Thoracic aorta (tissue), 2 donors: ENCODE data around the gene ACTBL2. TPM values are rescaled to one million over a fixed set of nuclear protein-coding genes. Genes with fewer than 3 reads are reported as not detected.
"Not testable (repeated sequence)": the region's sequence is repeated elsewhere in the genome, so short reads cannot be mapped to it uniquely, and the experiment has no call there.

Experiments
- ATAC-seq: fragments of 150-250 bp; one replicate; pipeline ENCODE4 v1.8.0; 2017; ENCODE audit warnings: low read depth; ENCODE audit not compliant: insufficient number of reproducible peaks, low FRiP score
- DNase-seq: peaks from one replicate; pipeline ENCODE4 v3.0.0-alpha.2; 2020; ENCODE audit warnings: low spot score
- H3K27ac ChIP-seq, 2 donors: fragments of 200-600 bp; sonication (generic); 1 replicate in 1 of 2; 2 replicates in 1 of 2; pipeline ENCODE4 v1.5.1; 2016; ENCODE audit warnings: mild to moderate bottlenecking in 2 of 2, moderate library complexity in 2 of 2
- H3K27me3 ChIP-seq: fragments of 200-600 bp; sonication (generic); replicated peaks from 2 replicates; pipeline ENCODE4 v1.6.0; 2016; ENCODE audit warnings: mild to moderate bottlenecking; ENCODE audit not compliant: insufficient read depth
- H3K36me3 ChIP-seq: fragments of 200-600 bp; sonication (generic); one replicate; pipeline ENCODE4 v1.5.1; 2016
- H3K4me1 ChIP-seq, 2 donors: fragments of 200-600 bp; sonication (generic); 1 replicate in 1 of 2; 2 replicates in 1 of 2; pipeline versions ENCODE4 v1.5.1 to v1.6.0; 2016; ENCODE audit warnings: low read depth in 2 of 2, mild to moderate bottlenecking in 1 of 2; ENCODE audit not compliant: control insufficient read depth in 1 of 2
- H3K4me3 ChIP-seq: fragments of 200-600 bp; sonication (generic); 2 replicates; pipeline ENCODE4 v1.5.1; 2016; ENCODE audit warnings: mild to moderate bottlenecking
- H3K9me3 ChIP-seq: fragments of 200-600 bp; sonication (generic); 2 replicates; pipeline ENCODE4 v1.5.1; 2016
- total RNA-seq, 2 donors: library from RNA; depleted of rRNA; stranded (reverse); fragments of >200 nt; gene quantifications; one replicate each; pipeline versions ENCODE4 v1.1.0 to v1.2.3, GENCODE V29; 2016
- TF ChIP-seq, protein P1 (sequence below): fragments of 200-600 bp; sonication (generic); IDR thresholded peaks from one replicate; pipeline ENCODE4 v1.5.1; 2019; ENCODE audit warnings: antibody characterized with exemption

The ACTBL2 gene
- total RNA-seq, 2 donors from 2014 or later = not detected

DNA sequence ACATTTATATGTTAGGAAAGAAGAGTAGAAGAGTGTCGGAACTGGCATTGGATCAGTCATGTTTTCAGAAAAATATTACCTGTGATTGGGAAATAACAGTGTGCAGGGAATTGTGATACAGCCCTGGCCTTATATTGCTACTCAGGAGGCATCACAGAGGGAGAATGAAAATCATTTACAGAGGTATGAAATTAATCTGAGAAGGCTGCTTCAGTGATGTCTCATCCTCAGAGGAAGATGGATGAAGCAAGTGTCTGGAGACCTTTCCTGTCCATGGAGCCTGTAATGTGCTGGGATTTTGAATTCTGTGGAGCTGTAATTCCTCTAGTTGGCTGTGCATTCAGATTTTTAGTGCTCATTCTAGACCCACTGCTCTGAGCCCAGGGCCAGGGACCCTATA is 3.8 kb downstream of the ACTBL2 start:
- no peak for ATAC-seq
- H3K27me3 ChIP-seq = no peaks in the 10 kb centered on the region
- no peaks in the 10 kb centered on the region for H3K9me3 ChIP-seq
- no peaks in the 10 kb centered on the region for H3K36me3 ChIP-seq
- TF ChIP-seq, protein P1, sequence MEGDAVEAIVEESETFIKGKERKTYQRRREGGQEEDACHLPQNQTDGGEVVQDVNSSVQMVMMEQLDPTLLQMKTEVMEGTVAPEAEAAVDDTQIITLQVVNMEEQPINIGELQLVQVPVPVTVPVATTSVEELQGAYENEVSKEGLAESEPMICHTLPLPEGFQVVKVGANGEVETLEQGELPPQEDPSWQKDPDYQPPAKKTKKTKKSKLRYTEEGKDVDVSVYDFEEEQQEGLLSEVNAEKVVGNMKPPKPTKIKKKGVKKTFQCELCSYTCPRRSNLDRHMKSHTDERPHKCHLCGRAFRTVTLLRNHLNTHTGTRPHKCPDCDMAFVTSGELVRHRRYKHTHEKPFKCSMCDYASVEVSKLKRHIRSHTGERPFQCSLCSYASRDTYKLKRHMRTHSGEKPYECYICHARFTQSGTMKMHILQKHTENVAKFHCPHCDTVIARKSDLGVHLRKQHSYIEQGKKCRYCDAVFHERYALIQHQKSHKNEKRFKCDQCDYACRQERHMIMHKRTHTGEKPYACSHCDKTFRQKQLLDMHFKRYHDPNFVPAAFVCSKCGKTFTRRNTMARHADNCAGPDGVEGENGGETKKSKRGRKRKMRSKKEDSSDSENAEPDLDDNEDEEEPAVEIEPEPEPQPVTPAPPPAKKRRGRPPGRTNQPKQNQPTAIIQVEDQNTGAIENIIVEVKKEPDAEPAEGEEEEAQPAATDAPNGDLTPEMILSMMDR = no peak
- no peak for DNase-seq
- H3K4me3 ChIP-seq = no peak overlapping the region
- H3K27ac ChIP-seq = no peak overlapping the region
- no peaks in the 10 kb centered on the region for H3K4me1 ChIP-seq

DNA sequence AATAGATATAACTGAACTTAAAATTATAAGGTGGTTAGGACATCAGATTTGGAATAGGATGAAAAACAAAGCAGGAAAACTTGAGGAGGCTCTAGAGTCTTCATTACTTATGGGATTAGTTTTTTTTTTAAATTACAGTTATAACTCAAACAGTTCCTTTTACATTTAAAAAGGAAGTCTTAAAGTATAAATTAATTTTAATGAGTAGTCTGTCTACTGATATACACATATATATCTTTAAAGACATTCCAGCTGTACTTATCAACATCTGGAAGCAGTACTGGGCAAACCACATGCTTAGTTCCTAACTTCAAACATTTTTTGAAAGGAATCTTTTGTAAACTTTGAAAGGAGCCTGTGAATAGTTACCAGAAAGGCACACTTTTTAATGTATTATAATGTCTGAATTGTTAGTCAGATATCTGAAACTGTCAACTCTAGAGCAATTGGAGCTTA is 6.0 kb downstream of the ACTBL2 start:
- Histone ChIP-seq H3K27ac (no peak overlapping the region), H3K4me3 (no peak overlapping the region), H3K27me3 (no peaks in the 10 kb centered on the region), H3K36me3 (no peaks in the 10 kb centered on the region), H3K4me1 (no peaks in the 10 kb centered on the region), H3K9me3 (no peaks in the 10 kb centered on the region)
- no peak for DNase-seq
- ATAC-seq = no peak
- TF ChIP-seq, protein P1 = no peak

DNA sequence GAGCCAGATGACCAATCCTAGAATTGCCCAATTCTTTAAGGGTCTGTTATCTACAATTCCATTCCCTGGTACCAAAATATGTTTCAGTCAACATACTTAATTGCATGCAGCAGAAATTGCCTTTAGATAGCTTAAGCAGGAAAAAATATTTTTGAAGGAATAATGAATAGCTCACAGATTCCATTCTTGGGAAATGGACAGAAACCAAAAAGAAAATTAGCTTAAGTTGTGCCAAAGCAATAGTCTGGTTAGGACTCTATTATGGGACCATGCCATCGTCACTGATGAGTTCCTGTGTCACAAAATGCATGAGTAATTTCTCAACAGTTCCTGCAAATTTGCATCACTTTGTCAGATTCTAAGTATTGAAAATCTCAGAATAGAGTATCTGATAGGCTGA is 12.3 kb downstream of the ACTBL2 start:
- DNase-seq (no peak), ATAC-seq (no peak)
- TF ChIP-seq, protein P1 = no peak
- Histone ChIP-seq H3K27me3 (no peaks in the 10 kb centered on the region), H3K36me3 (no peaks in the 10 kb centered on the region), H3K27ac (no peak overlapping the region), H3K9me3 (no peaks in the 10 kb centered on the region), H3K4me3 (no peak overlapping the region), H3K4me1 (peaks cover 8 to 12% of the 10 kb centered on the region in 2 donors)

DNA sequence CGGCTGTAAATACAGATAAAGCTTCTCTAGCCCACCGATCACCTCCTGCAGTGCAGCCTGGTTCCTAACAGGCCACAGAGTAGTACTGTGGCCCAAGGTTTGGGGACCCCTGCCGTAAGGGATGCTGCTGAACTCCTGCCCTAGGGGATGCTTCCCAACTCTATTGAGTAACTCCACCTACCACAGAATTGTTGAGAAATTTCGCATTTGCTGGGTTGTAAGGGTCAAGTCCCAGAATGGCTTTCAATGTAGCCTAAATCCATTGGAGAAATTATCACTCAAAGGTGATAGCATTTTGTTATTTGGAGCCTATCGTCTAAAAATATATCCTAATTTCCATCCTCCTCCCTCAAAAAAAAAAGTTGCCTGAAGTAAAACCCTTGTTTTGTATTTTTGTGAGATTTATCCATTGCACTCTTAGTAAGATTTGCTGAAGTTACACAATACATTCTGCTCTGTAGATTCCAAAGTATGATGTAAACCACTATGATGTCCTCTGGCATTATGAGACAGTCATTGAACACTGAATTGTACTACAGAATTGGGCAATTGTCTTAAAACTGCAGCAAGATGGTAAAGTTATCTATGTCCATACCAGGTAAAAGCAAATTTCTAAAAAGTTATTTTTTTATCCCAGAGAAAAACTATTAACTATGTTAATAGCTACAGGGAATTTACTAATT is 14.0 kb downstream of the ACTBL2 start:
- H3K4me3 ChIP-seq = no peak overlapping the region
- ATAC-seq (no peak), DNase-seq (no peak)
- no peaks in the 10 kb centered on the region for H3K9me3 ChIP-seq
- H3K27ac ChIP-seq = no peak overlapping the region
- no peaks in the 10 kb centered on the region for H3K27me3 ChIP-seq
- no peaks in the 10 kb centered on the region for H3K36me3 ChIP-seq
- TF ChIP-seq, protein P1 = no peak
- peaks cover 8 to 12% of the 10 kb centered on the region in 2 donors for H3K4me1 ChIP-seq

DNA sequence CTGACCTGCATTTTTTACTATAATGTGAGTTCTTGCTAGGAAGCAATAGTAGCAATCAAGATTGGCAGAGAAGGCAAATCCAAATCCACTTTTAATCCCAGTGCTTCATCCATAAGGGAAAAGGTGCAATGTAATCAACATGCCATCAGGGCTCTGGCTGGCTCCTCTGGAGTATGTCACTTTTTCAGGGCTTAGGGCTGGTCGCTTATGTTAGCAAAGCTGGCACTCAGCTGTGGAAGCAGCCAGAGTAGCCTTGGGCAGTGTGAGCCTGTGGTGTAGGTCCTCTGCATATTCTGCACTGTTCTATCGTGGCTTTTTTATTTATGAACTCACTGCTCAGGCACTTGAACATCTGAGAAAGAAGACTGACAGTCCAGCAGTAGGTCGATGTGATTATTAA is 16.1 kb downstream of the ACTBL2 start:
- H3K4me1 ChIP-seq = peaks cover 8 to 12% of the 10 kb centered on the region in 2 donors
- TF ChIP-seq, protein P1 = no peak
- no peak overlapping the region for H3K4me3 ChIP-seq
- H3K9me3 ChIP-seq = no peaks in the 10 kb centered on the region
- no peak for ATAC-seq
- no peaks in the 10 kb centered on the region for H3K27me3 ChIP-seq
- no peak for DNase-seq
- H3K27ac ChIP-seq = no peak overlapping the region
- H3K36me3 ChIP-seq = no peaks in the 10 kb centered on the region

DNA sequence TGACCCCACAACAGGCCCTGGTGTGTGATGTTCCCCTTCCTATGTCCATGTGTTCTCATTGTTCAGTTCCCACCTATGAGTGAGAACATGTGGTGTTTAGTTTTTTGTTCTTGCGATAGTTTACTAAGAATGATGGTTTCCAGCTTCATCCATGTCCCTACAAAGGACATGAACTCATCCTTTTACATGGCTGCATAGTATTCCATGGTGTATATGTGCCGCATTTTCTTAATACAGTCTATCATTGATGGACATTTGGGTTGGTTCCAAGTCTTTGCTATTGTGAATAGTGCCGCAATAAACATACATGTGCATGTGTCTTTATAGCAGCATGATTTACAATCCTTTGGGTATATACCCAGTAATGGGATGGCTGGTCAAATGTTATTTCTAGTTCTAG is 22.6 kb downstream of the ACTBL2 start:
- H3K4me1 ChIP-seq = peaks cover 0 to 17% of the 10 kb centered on the region in 2 donors
- H3K9me3 ChIP-seq, H3K27ac ChIP-seq, H3K27me3 ChIP-seq, H3K4me3 ChIP-seq, DNase-seq, ATAC-seq, H3K36me3 ChIP-seq: not testable (repeated sequence)
